ENCODE results near the gene HES2.

GRCh38 chr1:6435547-6435946 lies 15.8 kb upstream of the HES2 start:
- TF ChIP-seq CTCF (IDR thresholded peaks at IDR 0.05): no peak
- TF ChIP-seq POLR2A (IDR thresholded peaks at IDR 0.05): no peak
